ENCODE measurements around the gene SLC35B3. TPM values are rescaled to one million over a fixed set of nuclear protein-coding genes. Genes with fewer than 3 reads are reported as not detected.

SLC35B3 gene
- 10 to 100 TPM; 11.6 to 19.7 (median 16.5) TPM for total RNA-seq
- 10 to 100 TPM; 11.8 to 20.6 (median 16.8) TPM for polyA plus RNA-seq
- long read RNA-seq, donor 1, partial matches to known transcripts: 0 of 1 reads
- long read RNA-seq, donor 1, other reads (novel, unspliced or antisense): 0 of 1 reads
- long read RNA-seq, donor 2, partial matches to known transcripts: 0 of 2 reads
- long read RNA-seq, donor 2, other reads (novel, unspliced or antisense): 0 of 2 reads

DNA sequence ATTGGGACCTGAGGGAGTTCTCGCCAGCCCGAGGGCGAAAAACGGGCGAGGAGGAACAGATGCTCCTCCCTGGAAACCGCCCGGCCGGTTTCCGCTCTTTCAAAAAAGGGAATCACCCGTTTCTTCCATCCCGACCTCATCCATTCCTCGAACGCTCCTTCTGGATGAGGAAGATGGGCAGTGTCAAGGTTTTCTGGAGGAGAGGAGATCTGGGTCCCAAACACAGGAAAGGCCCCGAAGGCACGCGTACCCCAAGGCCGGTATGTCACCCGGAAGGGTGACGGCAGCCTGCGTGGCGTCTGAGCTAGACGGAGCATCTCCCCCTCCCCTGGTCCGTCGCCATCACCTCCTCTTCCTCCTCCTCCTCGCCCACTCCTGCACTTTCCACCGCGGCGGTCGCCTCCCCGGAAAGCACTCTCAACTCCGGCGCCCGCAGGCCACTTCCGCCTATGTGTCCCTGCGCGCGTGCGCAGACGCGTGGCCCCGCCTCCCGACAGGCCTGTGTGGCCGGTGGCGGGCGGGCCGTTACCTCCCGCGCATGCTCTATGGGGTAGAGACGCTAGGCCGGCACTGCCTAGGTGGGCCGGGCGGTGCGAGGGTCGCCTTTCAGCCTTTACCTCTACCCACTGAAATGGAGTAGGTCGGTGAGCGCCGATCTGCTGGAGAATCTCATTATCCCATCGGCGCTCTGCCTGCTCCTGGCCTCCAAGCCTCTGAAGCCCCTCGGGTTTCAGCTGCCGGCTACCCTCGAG, at the start of gene SLC35B3:
Gene SLC35B3, minus strand, starts transcription at position 453 of the 752 bp plus-strand sequence.
- peak in 2 of 11 experiments; percentile 11 to 16 for TF ChIP-seq CTCF (IDR thresholded peaks at IDR 0.05 in 8 of 11, conservative IDR thresholded peaks at IDR 0.05 in 3 of 11)
- TF ChIP-seq POLR2A (IDR thresholded peaks at IDR 0.05): peak in 2 of 3 donors; percentile 46 to 52
- TF ChIP-seq POLR2AphosphoS5 (IDR thresholded peaks at IDR 0.05): peak; percentile 97 to 99 (median 98)
- 1 to 3% (median 2%) methylated on average over 45 to 62 of the region's 62 CpGs for WGBS, 5 donors

GRCh38 chr6:8483650-8484049, 48.3 kb upstream of the SLC35B3 start:
- H3K27ac ChIP-seq: no peak overlapping the region
- no peaks in the 10 kb centered on the region for H3K4me1 ChIP-seq
- intact Hi-C loops (cut with DNase I; ENCODE audit: low total_unique reads): no loop called here
- no peak for DNase-seq
- peaks cover 0 to 20% (median 0%) of the 10 kb centered on the region in 8 donors for H3K9me3 ChIP-seq
- H3K4me3 ChIP-seq: no peak overlapping the region
- H3K27me3 ChIP-seq (replicated peaks in 1 of 7): no peaks in the 10 kb centered on the region
- no peak for TF ChIP-seq CTCF (IDR thresholded peaks at IDR 0.05 in 8 of 11, conservative IDR thresholded peaks at IDR 0.05 in 3 of 11)
- no peak for TF ChIP-seq POLR2A (IDR thresholded peaks at IDR 0.05)
- no peak for TF ChIP-seq POLR2AphosphoS5 (IDR thresholded peaks at IDR 0.05)
- 69 to 92% (median 84%) methylated on average over 1 of the region's 1 CpG for WGBS, 5 donors
- H3K36me3 ChIP-seq: no peaks in the 10 kb centered on the region

More for the DNA sequence above, at the start of gene SLC35B3:
- no peaks in the 10 kb centered on the region for H3K36me3 ChIP-seq
- peaks cover 10 to 50% (median 39%) of the 10 kb centered on the region in 6 donors for H3K4me1 ChIP-seq
- H3K27ac ChIP-seq: peak within 1 kb of the TSS; percentile 89 to 96 (median 93)
- intact Hi-C loops (cut with DNase I; ENCODE audit: low total_unique reads): no loop called here
- H3K4me3 ChIP-seq: peak within 1 kb of the TSS; percentile 62 to 93 (median 84)
- H3K9me3 ChIP-seq: no peaks in the 10 kb centered on the region
- peak; percentile 99 for DNase-seq
- no peaks in the 10 kb centered on the region for H3K27me3 ChIP-seq (replicated peaks in 1 of 7)

DNA sequence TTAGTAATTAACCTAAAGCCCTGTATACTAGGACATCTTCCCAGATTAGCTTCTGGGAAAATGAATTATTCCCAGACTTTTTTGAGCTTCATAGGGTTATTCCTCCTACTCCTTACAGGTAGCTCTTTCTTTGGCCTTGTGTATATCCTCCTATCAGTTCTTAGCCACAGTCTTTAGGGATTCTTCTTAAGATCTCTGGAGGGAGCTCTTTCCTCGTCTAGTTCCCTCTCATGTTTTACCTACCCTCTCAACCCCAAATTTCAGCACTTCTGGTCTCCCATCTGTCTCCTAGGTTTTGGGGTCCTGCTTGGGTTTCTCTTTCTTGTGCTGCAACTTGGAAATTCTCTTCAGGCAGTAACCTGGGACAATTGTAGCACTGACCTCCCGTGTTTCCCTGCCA, 46.4 kb upstream of the SLC35B3 start:
- intact Hi-C loops (cut with DNase I; ENCODE audit: low total_unique reads): no loop called here
- no peak for DNase-seq
- WGBS, 5 donors: 38 to 61% (median 49%) methylated on average over 2 of the region's 2 CpGs

More for the DNA sequence above, 46.4 kb upstream of the SLC35B3 start:
- peaks cover 0 to 34% (median 0%) of the 10 kb centered on the region in 8 donors for H3K9me3 ChIP-seq
- H3K27me3 ChIP-seq (replicated peaks in 1 of 7): no peaks in the 10 kb centered on the region
- H3K36me3 ChIP-seq: no peaks in the 10 kb centered on the region
- TF ChIP-seq CTCF (IDR thresholded peaks at IDR 0.05 in 8 of 11, conservative IDR thresholded peaks at IDR 0.05 in 3 of 11) (peak in 1 of 11 experiments; percentile 12), POLR2AphosphoS5 (IDR thresholded peaks at IDR 0.05) (no peak)
- H3K27ac ChIP-seq: no peak overlapping the region
- H3K4me1 ChIP-seq: no peaks in the 10 kb centered on the region
- no peak overlapping the region for H3K4me3 ChIP-seq
